H9 (cell line): ENCODE data around the gene SERPINA5. TPM values are rescaled to one million over a fixed set of nuclear protein-coding genes. Genes with fewer than 3 reads are reported as not detected.

Experiments
- DNase-seq: peaks from one replicate; pipeline ENCODE4 v3.0.0-alpha.2; 2017
- H2AFZ ChIP-seq: one replicate; pipeline ENCODE4 v1.6.1; 2013; ENCODE audit warnings: mild to moderate bottlenecking, low read length, control low read depth, moderate library complexity
- H2AK5ac ChIP-seq: 2 replicates; pipeline ENCODE4 v1.6.1; 2013; ENCODE audit warnings: low read length, control low read depth, mixed read lengths; ENCODE audit not compliant: insufficient read length
- H2BK120ac ChIP-seq: one replicate; pipeline ENCODE4 v1.6.1; 2013; ENCODE audit warnings: low read depth, mild to moderate bottlenecking, low read length, control low read depth, inconsistent platforms; ENCODE audit not compliant: poor library complexity, severe bottlenecking
- H2BK12ac ChIP-seq: 2 replicates; pipeline ENCODE4 v1.6.1; 2013; ENCODE audit warnings: low read length, control low read depth, mixed read lengths, low read depth; ENCODE audit not compliant: insufficient read length
- H2BK15ac ChIP-seq: 2 replicates; pipeline ENCODE4 v1.6.1; 2013; ENCODE audit warnings: low read depth, low read length, control low read depth
- H2BK20ac ChIP-seq: one replicate; pipeline ENCODE4 v1.6.1; 2013; ENCODE audit warnings: low read depth, mild to moderate bottlenecking, low read length, control low read depth, inconsistent platforms; ENCODE audit not compliant: poor library complexity, severe bottlenecking
- H2BK5ac ChIP-seq: 2 replicates; pipeline ENCODE4 v1.6.1; 2013; ENCODE audit warnings: low read length, control low read depth, mixed read lengths; ENCODE audit not compliant: insufficient read length
- H3K14ac ChIP-seq: 2 replicates; pipeline ENCODE4 v1.6.1; 2013; ENCODE audit warnings: low read length, control low read depth; ENCODE audit not compliant: insufficient read depth
- H3K18ac ChIP-seq: 2 replicates; pipeline ENCODE4 v1.6.1; 2013; ENCODE audit warnings: low read depth, mild to moderate bottlenecking, mixed read lengths, low read length, control low read depth; ENCODE audit not compliant: insufficient read length
- H3K23ac ChIP-seq: 2 replicates; pipeline ENCODE4 v1.6.1; 2013; ENCODE audit warnings: low read length, control low read depth, mixed read lengths, low read depth; ENCODE audit not compliant: insufficient read length
- H3K23me2 ChIP-seq: 2 replicates; pipeline ENCODE4 v1.6.1; 2013; ENCODE audit warnings: low read depth, mild to moderate bottlenecking, mixed read lengths, low read length, control low read depth; ENCODE audit not compliant: insufficient read length, poor library complexity, severe bottlenecking
- H3K27ac ChIP-seq: 2 replicates; pipeline ENCODE4 v1.5.1; 2013; ENCODE audit warnings: low read length, control low read depth, mixed read lengths, low read depth; ENCODE audit not compliant: insufficient read length
- H3K27me3 ChIP-seq: 2 replicates; pipeline ENCODE4 v1.6.1; 2013; ENCODE audit warnings: low read length, control low read depth, inconsistent platforms; ENCODE audit not compliant: insufficient read depth
- H3K4ac ChIP-seq: 2 replicates; pipeline ENCODE4 v1.6.1; 2013; ENCODE audit warnings: low read depth, mild to moderate bottlenecking, control low read depth, inconsistent platforms, low read length, moderate library complexity
- H3K4me1 ChIP-seq: 2 replicates; pipeline ENCODE4 v1.6.1; 2013; ENCODE audit warnings: low read length, control low read depth, inconsistent platforms; ENCODE audit not compliant: insufficient read depth
- H3K4me2 ChIP-seq: 2 replicates; pipeline ENCODE4 v1.6.1; 2013; ENCODE audit warnings: low read length, control low read depth, mixed read lengths; ENCODE audit not compliant: insufficient read length, insufficient read depth
- H3K56ac ChIP-seq: 2 replicates; pipeline ENCODE4 v1.6.1; 2013; ENCODE audit warnings: low read depth, mild to moderate bottlenecking, mixed read lengths, low read length, control low read depth; ENCODE audit not compliant: insufficient read length
- H3K79me1 ChIP-seq: 2 replicates; pipeline ENCODE4 v1.6.1; 2013; ENCODE audit warnings: low read depth, mild to moderate bottlenecking, moderate library complexity, low read length, control low read depth, inconsistent platforms; ENCODE audit not compliant: insufficient read depth, poor library complexity, severe bottlenecking
- H3K79me2 ChIP-seq: 2 replicates; pipeline ENCODE4 v1.6.1; 2013; ENCODE audit warnings: low read length, control low read depth, inconsistent platforms; ENCODE audit not compliant: insufficient read depth
- H3K9ac ChIP-seq: 2 replicates; pipeline ENCODE4 v1.6.1; 2013; ENCODE audit warnings: low read length, control low read depth, mixed read lengths; ENCODE audit not compliant: insufficient read length; ENCODE audit errors: extremely low read depth
- H3K9me3 ChIP-seq: one replicate; pipeline ENCODE4 v1.6.1; 2013; ENCODE audit warnings: low read depth, low read length, inconsistent platforms; ENCODE audit not compliant: control insufficient read depth
- H3T11ph ChIP-seq: one replicate; pipeline ENCODE4 v1.6.1; 2013; ENCODE audit warnings: mild to moderate bottlenecking, low read length, control low read depth, inconsistent platforms
- H4K20me1 ChIP-seq: one replicate; pipeline ENCODE4 v1.6.1; 2013; ENCODE audit not compliant: control insufficient read depth, insufficient read length, insufficient read depth
- H4K5ac ChIP-seq: 2 replicates; pipeline ENCODE4 v1.6.1; 2013; ENCODE audit warnings: low read depth, mild to moderate bottlenecking, mixed read lengths, low read length, control low read depth; ENCODE audit not compliant: insufficient read length
- H4K8ac ChIP-seq: replicated peaks from 2 replicates; pipeline ENCODE4 v1.6.1; 2013; ENCODE audit warnings: low read length, control low read depth, mixed read lengths, low read depth; ENCODE audit not compliant: insufficient read length
- H4K91ac ChIP-seq: 2 replicates; pipeline ENCODE4 v1.6.1; 2013; ENCODE audit warnings: low read depth, mild to moderate bottlenecking, moderate library complexity, mixed read lengths, low read length, control low read depth; ENCODE audit not compliant: insufficient read length
- H3K27ac Mint-ChIP-seq, 3 experiments: 2 replicates in 2 of 3; 3 replicates in 1 of 3; pipeline ENCODE4 v1.8.0; 2020 to 2021; ENCODE audit warnings: mixed read lengths in 3 of 3, mild to moderate bottlenecking in 1 of 3, moderate library complexity in 1 of 3
- H3K27me3 Mint-ChIP-seq: 2 replicates; pipeline ENCODE4 v1.8.0; 2021; ENCODE audit warnings: low read depth, mild to moderate bottlenecking, moderate library complexity, mixed read lengths
- H3K36me3 Mint-ChIP-seq, 3 experiments: 2 replicates in 2 of 3; 3 replicates in 1 of 3; pipeline ENCODE4 v1.8.0; 2020 to 2021; ENCODE audit warnings: low read depth in 3 of 3, mixed read lengths in 3 of 3; ENCODE audit not compliant: insufficient read depth in 1 of 3
- H3K4me1 Mint-ChIP-seq, 2 experiments: 2 replicates each; pipeline ENCODE4 v1.8.0; 2020; ENCODE audit warnings: mixed read lengths in 2 of 2
- H3K4me3 Mint-ChIP-seq, 2 experiments: 2 replicates in 1 of 2; 3 replicates in 1 of 2; pipeline ENCODE4 v1.8.0; 2020 to 2021; ENCODE audit warnings: mild to moderate bottlenecking in 2 of 2, mixed read lengths in 2 of 2, moderate library complexity in 1 of 2
- H3K9me3 Mint-ChIP-seq, 2 experiments: 2 replicates in 1 of 2; 3 replicates in 1 of 2; pipeline ENCODE4 v1.8.0; 2020; ENCODE audit warnings: mild to moderate bottlenecking in 2 of 2, mixed read lengths in 2 of 2, moderate library complexity in 1 of 2
- WGBS: extraction: QIAGEN DNeasy Blood & Tissue Kit; methylation state at CpG from one replicate; pipeline ENCODE4 v1.1.7; 2013; ENCODE audit warnings: missing lambda C conversion rate, low lambda C conversion rate, mixed read lengths; ENCODE audit not compliant: insufficient read length; ENCODE audit errors: extremely low coverage; 5-methylcytosine and 5-hydroxymethylcytosine counted together
- total RNA-seq: library from RNA; stranded (reverse); gene quantifications from 2 replicates; pipeline ENCODE4 v1.2.1, GENCODE V29; 2021
- TF ChIP-seq, protein P1 (sequence below): fragments of 200-600 bp; sonication (generic); conservative IDR thresholded peaks from 3 replicates; pipeline ENCODE4 v1.8.0; 2021; ENCODE audit warnings: antibody characterized with exemption, mild to moderate bottlenecking

The SERPINA5 gene
- total RNA-seq, 1 experiment from 2014 or later, result 1.1 TPM

DNA sequence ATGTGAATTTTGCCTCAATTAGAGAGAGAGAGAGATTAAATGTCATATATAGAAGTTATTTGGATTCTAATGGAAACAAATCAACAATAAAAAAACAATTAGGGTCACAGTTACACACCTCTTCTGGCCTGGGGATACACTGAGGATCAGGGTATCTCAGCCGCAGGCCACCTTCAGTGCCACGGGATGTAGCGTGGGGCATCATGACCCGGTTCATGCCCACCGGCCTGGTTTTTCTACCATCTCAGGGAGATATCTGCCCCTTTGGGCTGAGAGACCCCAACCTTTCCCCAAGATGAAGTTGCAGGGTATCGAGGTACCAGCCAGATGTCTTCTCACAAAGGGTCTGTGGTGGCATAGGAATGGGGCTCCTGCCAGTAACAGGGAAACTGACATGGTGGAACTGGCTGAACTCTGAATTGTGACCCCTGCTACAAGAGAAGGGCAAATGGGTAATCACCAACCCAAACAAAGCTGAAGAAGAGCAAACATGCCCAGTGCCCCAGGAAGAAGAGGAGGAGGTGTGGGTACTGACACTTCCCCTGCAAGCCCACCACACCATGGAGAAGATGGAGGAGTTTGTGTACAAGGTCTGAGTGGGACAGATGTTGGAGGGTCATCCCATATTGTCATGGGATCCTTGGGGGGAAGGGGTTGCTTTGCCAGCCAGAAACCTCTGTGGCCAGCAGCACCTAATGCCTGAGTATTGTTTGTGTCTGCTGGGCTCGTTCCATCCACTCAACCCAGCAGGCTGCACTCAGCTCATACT is 50.5 kb downstream of the SERPINA5 start:
- TF ChIP-seq, protein P1, sequence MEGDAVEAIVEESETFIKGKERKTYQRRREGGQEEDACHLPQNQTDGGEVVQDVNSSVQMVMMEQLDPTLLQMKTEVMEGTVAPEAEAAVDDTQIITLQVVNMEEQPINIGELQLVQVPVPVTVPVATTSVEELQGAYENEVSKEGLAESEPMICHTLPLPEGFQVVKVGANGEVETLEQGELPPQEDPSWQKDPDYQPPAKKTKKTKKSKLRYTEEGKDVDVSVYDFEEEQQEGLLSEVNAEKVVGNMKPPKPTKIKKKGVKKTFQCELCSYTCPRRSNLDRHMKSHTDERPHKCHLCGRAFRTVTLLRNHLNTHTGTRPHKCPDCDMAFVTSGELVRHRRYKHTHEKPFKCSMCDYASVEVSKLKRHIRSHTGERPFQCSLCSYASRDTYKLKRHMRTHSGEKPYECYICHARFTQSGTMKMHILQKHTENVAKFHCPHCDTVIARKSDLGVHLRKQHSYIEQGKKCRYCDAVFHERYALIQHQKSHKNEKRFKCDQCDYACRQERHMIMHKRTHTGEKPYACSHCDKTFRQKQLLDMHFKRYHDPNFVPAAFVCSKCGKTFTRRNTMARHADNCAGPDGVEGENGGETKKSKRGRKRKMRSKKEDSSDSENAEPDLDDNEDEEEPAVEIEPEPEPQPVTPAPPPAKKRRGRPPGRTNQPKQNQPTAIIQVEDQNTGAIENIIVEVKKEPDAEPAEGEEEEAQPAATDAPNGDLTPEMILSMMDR, result no peak
- WGBS, result no CpG with 5 or more reads among the region's 7 CpGs
- DNase-seq, result no peak

More for the DNA sequence above, 50.5 kb downstream of the SERPINA5 start:
- Histone ChIP-seq H3K79me2 (no peaks in the 10 kb centered on the region), H4K8ac (no peak overlapping the region), H3K4me1 (no peaks in the 10 kb centered on the region), H3K27ac (no peak overlapping the region), H3K9me3 (no peaks in the 10 kb centered on the region), H2BK15ac (no peak overlapping the region), H3K27me3 (no peaks in the 10 kb centered on the region), H2BK12ac (no peak overlapping the region), H3T11ph (no peak overlapping the region), H3K23me2 (no peaks in the 10 kb centered on the region), H3K18ac (no peak overlapping the region), H4K91ac (no peak overlapping the region), H4K20me1 (no peaks in the 10 kb centered on the region), H2BK5ac (no peak overlapping the region), H2BK120ac (no peak overlapping the region), H3K4ac (no peak overlapping the region), H2AK5ac (no peak overlapping the region), H2AFZ (no peak overlapping the region), H3K23ac (no peak overlapping the region), H3K4me2 (no peak overlapping the region), H3K14ac (no peak overlapping the region), H3K9ac (no peak overlapping the region), H2BK20ac (no peak overlapping the region), H3K79me1 (no peaks in the 10 kb centered on the region), H4K5ac (no peak overlapping the region), H3K56ac (no peak overlapping the region)
- Mint-ChIP-seq H3K4me1 (no peaks in the 10 kb centered on the region), H3K36me3 (no peaks in the 10 kb centered on the region), H3K4me3 (no peak overlapping the region), H3K27ac (no peak overlapping the region), H3K9me3 (no peaks in the 10 kb centered on the region), H3K27me3 (peaks cover 34% of the 10 kb centered on the region)
